LNCaP clone FGC (cell line): ENCODE measurements around the gene PEX11G.

ENCODE experiments used
- DNase-seq: peaks from one replicate; pipeline ENCODE4 v3.0.0-alpha.2; 2011; ENCODE audit warnings: low read depth
- H3K4me3 ChIP-seq: 2 replicates; pipeline ENCODE4 v1.5.1; 2011; ENCODE audit warnings: mild to moderate bottlenecking, low read depth, low read length, control low read depth
- TF ChIP-seq, protein P1 (sequence below): IDR thresholded peaks from 2 replicates; pipeline ENCODE4 v1.5.1; 2012; ENCODE audit warnings: mild to moderate bottlenecking; ENCODE audit not compliant: control insufficient read depth, insufficient read depth; ENCODE audit errors: extremely low read depth

The PEX11G gene

DNA sequence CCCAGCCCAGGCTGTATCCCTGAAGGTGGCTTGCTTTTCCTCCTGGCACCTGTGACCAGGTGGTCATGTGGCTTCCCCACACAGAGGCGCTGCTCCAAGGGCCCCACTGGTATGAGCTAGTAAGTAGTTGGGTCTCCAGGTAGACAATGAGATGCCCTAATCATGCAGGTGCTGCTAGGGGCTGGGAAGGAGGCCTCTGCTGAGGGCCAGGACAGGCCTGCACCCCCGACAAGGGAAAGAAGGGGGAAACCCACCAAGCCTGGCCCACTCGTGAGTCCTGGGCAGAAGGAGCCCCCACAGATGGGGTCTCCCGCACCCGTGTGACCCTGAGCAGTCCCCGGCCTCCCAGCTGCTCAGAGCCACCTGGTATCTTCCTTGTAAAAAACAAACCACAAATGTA, 13.2 kb downstream of the PEX11G start:
- DNase-seq, result no peak
- TF ChIP-seq, protein P1, sequence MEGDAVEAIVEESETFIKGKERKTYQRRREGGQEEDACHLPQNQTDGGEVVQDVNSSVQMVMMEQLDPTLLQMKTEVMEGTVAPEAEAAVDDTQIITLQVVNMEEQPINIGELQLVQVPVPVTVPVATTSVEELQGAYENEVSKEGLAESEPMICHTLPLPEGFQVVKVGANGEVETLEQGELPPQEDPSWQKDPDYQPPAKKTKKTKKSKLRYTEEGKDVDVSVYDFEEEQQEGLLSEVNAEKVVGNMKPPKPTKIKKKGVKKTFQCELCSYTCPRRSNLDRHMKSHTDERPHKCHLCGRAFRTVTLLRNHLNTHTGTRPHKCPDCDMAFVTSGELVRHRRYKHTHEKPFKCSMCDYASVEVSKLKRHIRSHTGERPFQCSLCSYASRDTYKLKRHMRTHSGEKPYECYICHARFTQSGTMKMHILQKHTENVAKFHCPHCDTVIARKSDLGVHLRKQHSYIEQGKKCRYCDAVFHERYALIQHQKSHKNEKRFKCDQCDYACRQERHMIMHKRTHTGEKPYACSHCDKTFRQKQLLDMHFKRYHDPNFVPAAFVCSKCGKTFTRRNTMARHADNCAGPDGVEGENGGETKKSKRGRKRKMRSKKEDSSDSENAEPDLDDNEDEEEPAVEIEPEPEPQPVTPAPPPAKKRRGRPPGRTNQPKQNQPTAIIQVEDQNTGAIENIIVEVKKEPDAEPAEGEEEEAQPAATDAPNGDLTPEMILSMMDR, result no peak
- H3K4me3 ChIP-seq, result no peak overlapping the region

DNA sequence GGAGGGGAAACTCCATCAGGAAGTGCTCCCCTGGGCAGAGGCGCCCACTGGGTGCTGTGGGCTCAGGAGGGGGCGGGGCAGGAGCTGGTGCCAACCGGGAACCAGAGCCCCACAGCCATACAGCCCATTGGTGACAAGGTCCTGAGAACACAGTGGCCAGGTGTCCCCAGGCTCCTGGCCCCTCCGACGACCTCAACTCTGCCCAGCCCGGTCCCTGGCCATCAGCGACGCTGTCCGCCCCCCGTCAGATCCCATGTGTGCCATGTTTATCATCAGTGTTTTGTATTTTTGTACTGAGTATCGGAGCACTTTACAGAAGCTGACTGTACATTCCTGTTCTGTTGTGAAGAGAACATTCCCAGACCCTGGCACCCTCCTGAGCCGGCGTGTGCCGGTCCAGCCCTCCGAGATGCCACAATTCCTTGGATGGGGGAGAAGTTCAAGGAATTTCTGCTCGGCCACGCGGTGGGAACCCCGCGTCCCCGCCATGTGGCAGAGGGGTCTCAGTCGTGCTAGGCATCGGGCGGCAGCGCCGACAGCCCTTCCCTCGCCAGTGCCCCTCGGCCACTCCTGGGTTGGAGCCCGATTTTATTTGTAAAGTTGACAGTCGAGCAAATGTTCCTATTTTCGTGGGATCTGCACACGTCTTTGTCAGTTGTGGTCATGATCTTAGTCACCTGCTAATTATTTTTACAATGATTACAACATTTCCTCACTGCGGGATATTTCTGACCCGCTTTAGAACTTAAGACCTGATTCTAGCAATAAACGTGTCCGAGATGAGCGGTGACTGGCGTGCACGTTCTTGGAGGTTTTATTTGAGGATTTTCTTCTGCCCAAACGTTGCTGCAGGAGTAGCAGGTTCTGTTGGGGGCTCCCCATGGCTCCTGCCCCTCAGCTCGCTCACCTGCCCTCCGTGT, 16.9 kb downstream of the PEX11G start:
- DNase-seq, result no peak
- H3K4me3 ChIP-seq, result no peak overlapping the region
- TF ChIP-seq, protein P1, result no peak

DNA sequence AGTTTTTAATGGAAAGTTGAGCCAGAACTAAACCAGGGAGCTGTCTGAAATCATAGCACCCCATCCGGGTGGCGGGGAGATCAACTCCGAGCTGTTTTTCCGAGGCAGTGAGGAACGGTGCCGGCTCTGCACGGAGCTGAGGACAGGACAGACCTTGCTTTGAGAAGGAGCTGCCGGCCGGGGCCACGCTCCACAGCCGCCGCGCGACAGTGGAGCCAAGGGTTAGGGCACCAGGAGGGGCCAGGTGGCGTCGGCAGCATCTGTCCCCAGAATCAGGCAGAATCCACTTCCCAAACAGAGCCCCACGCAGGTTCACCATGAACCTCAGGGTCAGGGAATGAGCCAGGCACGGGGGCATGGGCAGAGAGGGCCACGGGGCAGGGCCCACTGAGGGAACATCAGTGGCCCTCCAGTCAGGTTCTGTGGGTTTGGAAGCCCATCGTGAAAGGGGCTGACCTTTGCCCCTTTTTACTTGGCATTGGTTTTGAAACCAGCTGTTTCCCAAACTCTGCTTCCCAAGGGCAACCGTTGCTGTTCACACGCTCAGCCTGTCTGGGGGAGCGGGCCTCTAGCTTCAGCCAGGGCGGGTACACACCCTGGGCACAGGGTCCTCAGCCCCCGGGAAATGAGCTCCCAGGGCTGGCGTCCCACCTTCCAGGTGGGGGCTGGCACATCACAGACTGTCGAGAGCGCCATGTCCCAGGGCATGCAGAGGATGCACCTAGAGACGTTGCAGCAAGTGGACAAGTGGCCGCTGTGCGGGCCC, 18.1 kb downstream of the PEX11G start:
- H3K4me3 ChIP-seq, result no peak overlapping the region
- no peak for DNase-seq
- TF ChIP-seq, protein P1, result no peak

GRCh38 chr19:7469669-7470285, 19.1 kb downstream of the PEX11G start:
- TF ChIP-seq, protein P1, result no peak
- H3K4me3 ChIP-seq, result no peak overlapping the region
- no peak for DNase-seq

DNA sequence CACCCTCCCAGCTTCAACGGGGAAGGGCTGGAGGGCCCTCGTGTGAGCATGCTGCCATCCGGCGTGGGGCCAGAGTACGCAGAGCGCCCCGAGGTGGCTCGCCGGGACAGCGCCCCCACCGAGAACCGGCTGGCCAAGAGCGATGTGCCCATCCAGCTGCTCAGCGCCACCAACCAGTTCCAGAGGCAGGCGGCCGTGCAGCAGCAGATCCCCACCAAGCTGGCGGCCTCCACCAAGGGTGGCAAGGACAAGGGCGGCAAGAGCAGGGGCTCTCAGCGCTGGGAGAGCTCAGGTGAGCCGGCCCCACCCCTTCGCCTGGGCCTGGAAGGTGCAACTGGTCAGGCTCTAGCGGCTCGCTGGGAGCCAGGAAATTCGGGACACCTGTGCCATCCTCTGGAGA, 20.0 kb downstream of the PEX11G start:
- TF ChIP-seq, protein P1, result no peak
- no peak overlapping the region for H3K4me3 ChIP-seq
- DNase-seq, result no peak

DNA sequence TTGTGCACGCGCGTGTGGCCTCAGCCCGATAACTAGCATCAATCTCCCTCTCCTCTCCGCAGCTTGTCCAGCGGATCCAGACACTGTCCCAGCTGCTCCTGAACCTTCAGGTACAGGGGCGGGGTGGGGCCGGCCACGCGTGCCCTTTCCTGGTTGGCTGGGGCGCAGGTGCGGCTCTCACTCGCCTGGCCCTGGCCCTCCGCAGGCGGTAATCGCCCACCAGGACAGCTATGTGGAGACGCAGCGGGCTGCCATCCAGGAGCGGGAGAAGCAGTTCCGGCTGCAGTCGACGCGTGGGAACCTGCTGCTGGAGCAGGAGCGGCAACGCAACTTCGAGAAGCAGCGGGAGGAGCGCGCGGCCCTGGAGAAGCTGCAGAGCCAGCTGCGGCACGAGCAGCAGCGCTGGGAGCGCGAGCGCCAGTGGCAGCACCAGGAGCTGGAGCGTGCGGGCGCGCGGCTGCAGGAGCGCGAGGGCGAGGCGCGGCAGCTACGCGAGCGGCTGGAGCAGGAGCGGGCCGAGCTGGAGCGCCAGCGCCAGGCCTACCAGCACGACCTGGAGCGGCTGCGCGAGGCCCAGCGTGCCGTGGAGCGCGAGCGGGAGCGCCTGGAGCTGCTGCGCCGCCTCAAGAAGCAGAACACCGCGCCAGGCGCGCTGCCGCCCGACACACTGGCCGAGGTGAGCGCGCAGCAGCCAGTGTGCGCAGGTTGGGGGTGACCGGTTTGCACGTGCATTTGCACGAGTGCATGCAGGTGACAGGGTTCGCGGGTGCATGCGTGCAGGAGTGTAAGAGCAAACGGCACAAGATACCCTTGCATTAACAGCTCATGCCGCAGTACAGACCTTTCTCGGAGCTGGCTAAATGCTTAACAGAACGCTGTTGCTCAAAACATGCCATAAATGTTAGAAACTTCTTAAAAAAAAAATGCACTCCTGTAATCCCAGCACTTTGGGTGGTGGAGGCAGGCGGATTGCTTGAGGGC, 21.5 kb downstream of the PEX11G start:
- DNase-seq, result no peak
- no peak overlapping the region for H3K4me3 ChIP-seq
- TF ChIP-seq, protein P1, result no peak
